Cardiac muscle cell (in vitro differentiated cells and primary cell): ENCODE measurements around the gene NAV2. TPM values are rescaled to one million over a fixed set of nuclear protein-coding genes. Genes with fewer than 3 reads are reported as not detected.

Source experiments
- DNase-seq, 2 donors: peaks; one replicate each; pipeline versions ENCODE4 v3.0.0 to v3.0.0-alpha.2; 2010 to 2017; ENCODE audit warnings: low read depth in 1 of 2, low spot score in 1 of 2
- H3K27ac ChIP-seq: fragments of 200-600 bp; sonication (generic); 2 replicates; pipeline ENCODE4 v1.5.1; 2016
- H3K27me3 ChIP-seq: fragments of 200-600 bp; sonication (generic); 2 replicates; pipeline ENCODE4 v1.6.0; 2016; ENCODE audit warnings: control low read depth
- H3K36me3 ChIP-seq: fragments of 200-600 bp; sonication (generic); 2 replicates; pipeline ENCODE4 v1.5.1; 2016; ENCODE audit warnings: control low read depth
- H3K4me1 ChIP-seq: fragments of 200-600 bp; sonication (generic); 2 replicates; pipeline ENCODE4 v1.8.1; 2017; ENCODE audit warnings: low read depth, mild to moderate bottlenecking, mixed run types
- H3K4me3 ChIP-seq: fragments of 200-600 bp; sonication (generic); 2 replicates; pipeline ENCODE4 v1.5.1; 2016; ENCODE audit warnings: mild to moderate bottlenecking
- H3K9me3 ChIP-seq: fragments of 200-600 bp; sonication (generic); 2 replicates; pipeline ENCODE4 v1.5.1; 2017; ENCODE audit warnings: low read depth, mild to moderate bottlenecking, control low read depth
- CTCF ChIP-seq: IDR thresholded peaks from 2 replicates; pipeline ENCODE4 v1.5.1; 2012; ENCODE audit warnings: low read depth, mild to moderate bottlenecking, low read length
- polyA plus RNA-seq: library from polyadenylated mRNA; unstranded; fragments of >200 nt; fragmentation: Nextera tagmentation; extraction: Ambion mirVana; gene quantifications from 2 replicates; pipeline ENCODE4 v1.2.1, GENCODE V29; 2016
- total RNA-seq: library from RNA; depleted of rRNA; stranded (reverse); fragments of >200 nt; gene quantifications from 2 replicates; pipeline ENCODE4 v1.2.3, GENCODE V29; 2016

Gene NAV2
- total and polyA plus RNA-seq, 2 experiments from 2014 or later, result 113 to 164 TPM

GRCh38 chr11:19789835-19790710, 77.4 kb downstream of the NAV2 start:
- Histone ChIP-seq H3K9me3 (no peaks in the 10 kb centered on the region), H3K27me3 (peaks cover 31% of the 10 kb centered on the region), H3K36me3 (no peaks in the 10 kb centered on the region), H3K27ac (no peak overlapping the region), H3K4me1 (no peaks in the 10 kb centered on the region), H3K4me3 (no peak overlapping the region)
- no peak for TF ChIP-seq CTCF
- peak in 1 of 2 donors; percentile 87 for DNase-seq

GRCh38 chr11:19790831-19791552, 78.4 kb downstream of the NAV2 start:
- no peaks in the 10 kb centered on the region for H3K4me1 ChIP-seq
- no peak for DNase-seq

DNA sequence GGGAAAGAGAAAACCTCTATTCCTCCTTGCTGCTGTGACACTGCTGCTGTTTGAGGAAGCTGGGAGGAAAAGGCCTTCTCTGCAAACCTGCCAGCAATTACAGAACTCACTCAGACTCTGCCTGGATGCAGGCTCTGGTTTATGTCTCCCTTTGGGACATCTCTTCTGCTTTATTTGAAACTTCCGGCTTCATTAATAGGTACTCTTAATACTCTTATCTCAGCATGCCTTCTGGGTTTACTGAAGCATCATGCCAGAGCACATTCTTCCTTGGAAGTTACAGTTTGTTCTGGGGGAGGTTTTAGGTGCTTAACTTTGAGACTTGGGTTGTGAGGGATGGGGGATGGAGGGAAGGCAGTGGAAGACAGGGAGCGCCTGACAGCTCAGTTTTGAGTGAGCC, 79.9 kb downstream of the NAV2 start:
- Histone ChIP-seq H3K4me1 (no peaks in the 10 kb centered on the region), H3K27me3 (peaks cover 17% of the 10 kb centered on the region), H3K4me3 (no peak overlapping the region), H3K9me3 (no peaks in the 10 kb centered on the region), H3K36me3 (no peaks in the 10 kb centered on the region), H3K27ac (no peak overlapping the region)
- peak; percentile 37 to 68 for DNase-seq
- TF ChIP-seq CTCF, result no peak

More at GRCh38 chr11:19790831-19791552, 78.4 kb downstream of the NAV2 start:
- Histone ChIP-seq H3K27ac (no peak overlapping the region), H3K9me3 (no peaks in the 10 kb centered on the region), H3K27me3 (peaks cover 27% of the 10 kb centered on the region), H3K36me3 (no peaks in the 10 kb centered on the region), H3K4me3 (no peak overlapping the region)
- TF ChIP-seq CTCF, result no peak

DNA sequence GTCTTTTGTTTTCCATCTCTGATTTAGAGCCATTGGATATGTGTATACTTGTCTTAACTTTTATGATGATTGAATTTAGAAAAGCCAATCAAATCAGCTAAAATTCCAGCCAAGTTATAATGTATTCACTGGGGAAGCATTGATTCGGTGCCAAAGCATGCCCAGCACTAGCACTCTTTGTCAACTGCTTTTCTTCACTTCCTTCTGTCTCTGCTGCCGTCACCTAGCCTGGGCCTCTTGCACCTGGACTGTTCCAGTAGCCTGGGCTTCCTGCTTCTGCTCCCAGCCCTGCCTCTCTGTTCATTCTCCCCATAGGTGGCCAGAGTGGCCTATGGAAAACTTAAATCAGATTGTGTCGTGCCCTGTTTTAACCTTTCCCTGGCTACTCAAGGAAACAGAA, 80.7 kb downstream of the NAV2 start:
- no peak for DNase-seq
- TF ChIP-seq CTCF, result no peak
- Histone ChIP-seq H3K27ac (no peak overlapping the region), H3K4me3 (no peak overlapping the region), H3K9me3 (no peaks in the 10 kb centered on the region), H3K4me1 (no peaks in the 10 kb centered on the region), H3K27me3 (peaks cover 13% of the 10 kb centered on the region), H3K36me3 (no peaks in the 10 kb centered on the region)

GRCh38 chr11:19794161-19794560, 81.5 kb downstream of the NAV2 start:
- Histone ChIP-seq H3K4me3 (no peak overlapping the region), H3K27ac (no peak overlapping the region), H3K27me3 (peaks cover 7% of the 10 kb centered on the region), H3K4me1 (no peaks in the 10 kb centered on the region), H3K36me3 (no peaks in the 10 kb centered on the region), H3K9me3 (no peaks in the 10 kb centered on the region)
- DNase-seq, result no peak
- no peak for TF ChIP-seq CTCF
